ENCODE data around the gene MSANTD1.

MSANTD1 gene

GRCh38 chr4:3247399-3248177, 1.4 kb upstream of the MSANTD1 start:
- no peaks in the 10 kb centered on the region for H3K27me3 ChIP-seq (ENCODE audit: control insufficient read depth, insufficient read depth, low read length)
- H3K4me1 ChIP-seq (ENCODE audit: control insufficient read depth, insufficient read depth, low read length) = peaks cover under 1% of the 10 kb centered on the region
- H3K9ac ChIP-seq (ENCODE audit: low read length) = no peak overlapping the region
- H3K27ac ChIP-seq (ENCODE audit: low read depth, low read length) = no peak overlapping the region
- H3K4me3 ChIP-seq (ENCODE audit: low read length) = no peak overlapping the region
- H3K36me3 ChIP-seq (ENCODE audit: control insufficient read depth, insufficient read depth, low read length) = no peaks in the 10 kb centered on the region

GRCh38 chr4:3248178-3248480, 830 bp upstream of the MSANTD1 start:
- Histone ChIP-seq H3K4me3 (ENCODE audit: low read length) (no peak overlapping the region), H3K9ac (ENCODE audit: low read length) (no peak overlapping the region), H3K27ac (ENCODE audit: low read depth, low read length) (no peak overlapping the region), H3K4me1 (ENCODE audit: control insufficient read depth, insufficient read depth, low read length) (no peaks in the 10 kb centered on the region), H3K27me3 (ENCODE audit: control insufficient read depth, insufficient read depth, low read length) (no peaks in the 10 kb centered on the region), H3K36me3 (ENCODE audit: control insufficient read depth, insufficient read depth, low read length) (no peaks in the 10 kb centered on the region)

DNA sequence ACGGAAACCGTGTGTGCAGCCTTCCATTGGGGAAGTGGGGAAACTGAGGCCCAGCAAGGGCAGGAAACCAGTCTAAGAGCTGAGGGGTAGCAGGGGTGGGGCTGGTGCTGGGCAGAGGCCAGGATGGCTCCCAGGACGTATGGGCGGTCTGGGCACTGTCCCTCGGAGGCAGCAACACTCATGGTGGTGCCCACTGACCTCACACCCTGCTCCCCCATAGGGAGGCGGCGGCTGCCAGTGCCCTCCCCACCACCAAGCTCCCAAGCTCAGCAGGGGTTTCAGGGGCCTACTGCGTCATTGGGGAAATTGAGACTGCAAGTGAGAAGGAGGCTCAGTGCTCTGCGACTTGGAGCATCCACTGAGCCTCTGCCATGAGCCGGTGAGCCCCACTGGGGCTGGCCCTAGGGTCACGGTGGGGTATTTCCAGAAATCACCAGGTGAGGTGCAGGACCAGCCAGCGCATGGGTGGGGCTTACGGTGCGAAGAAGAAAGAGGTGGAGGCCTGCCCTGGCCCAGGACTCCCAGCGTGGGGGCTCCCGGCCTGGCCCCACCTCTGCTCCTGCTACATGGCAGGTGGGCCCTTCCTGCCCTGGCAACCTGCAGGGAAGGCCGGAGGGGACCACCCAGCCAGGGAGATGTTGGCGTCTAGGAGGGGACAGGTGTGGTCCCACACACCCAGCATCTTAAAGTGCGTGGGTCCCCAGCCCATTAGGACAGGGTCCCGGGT, 915 bp downstream of the MSANTD1 start:
- Histone ChIP-seq H3K4me3 (ENCODE audit: low read length) (no peak overlapping the region), H3K27ac (ENCODE audit: low read depth, low read length) (no peak overlapping the region), H3K36me3 (ENCODE audit: control insufficient read depth, insufficient read depth, low read length) (no peaks in the 10 kb centered on the region), H3K27me3 (ENCODE audit: control insufficient read depth, insufficient read depth, low read length) (no peaks in the 10 kb centered on the region), H3K4me1 (ENCODE audit: control insufficient read depth, insufficient read depth, low read length) (no peaks in the 10 kb centered on the region), H3K9ac (ENCODE audit: low read length) (no peak overlapping the region)

DNA sequence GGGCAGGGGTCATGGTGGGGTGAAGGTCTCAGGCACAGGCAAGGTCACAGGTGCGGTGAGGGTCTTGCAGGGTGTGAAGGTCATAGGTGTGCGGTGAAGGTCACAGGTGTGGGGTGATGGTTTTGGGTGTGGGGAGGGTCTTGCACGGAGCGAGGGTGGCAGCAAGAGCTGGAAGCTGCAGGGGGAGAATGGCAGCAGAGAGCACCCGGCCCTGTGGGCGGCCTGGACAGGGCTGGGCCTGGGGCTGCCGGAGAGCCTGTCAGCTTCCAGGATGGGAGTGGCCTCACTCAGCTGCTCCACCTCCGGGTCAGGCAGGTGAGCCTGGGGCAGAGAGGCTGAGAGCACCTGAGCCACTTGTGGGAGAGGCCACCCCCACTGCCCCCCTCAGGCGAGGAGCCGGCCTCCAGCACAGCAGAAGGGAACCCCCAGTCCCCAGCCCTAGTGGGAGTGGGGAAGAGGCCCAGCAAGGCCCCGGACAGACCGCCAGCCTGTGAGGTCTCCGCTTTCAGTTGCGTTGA, 1.5 kb downstream of the MSANTD1 start:
- H3K27me3 ChIP-seq (ENCODE audit: control insufficient read depth, insufficient read depth, low read length) = no peaks in the 10 kb centered on the region
- H3K27ac ChIP-seq (ENCODE audit: low read depth, low read length) = no peak overlapping the region
- H3K4me3 ChIP-seq (ENCODE audit: low read length) = no peak overlapping the region
- no peaks in the 10 kb centered on the region for H3K4me1 ChIP-seq (ENCODE audit: control insufficient read depth, insufficient read depth, low read length)
- H3K9ac ChIP-seq (ENCODE audit: low read length) = no peak overlapping the region
- H3K36me3 ChIP-seq (ENCODE audit: control insufficient read depth, insufficient read depth, low read length) = no peaks in the 10 kb centered on the region

DNA sequence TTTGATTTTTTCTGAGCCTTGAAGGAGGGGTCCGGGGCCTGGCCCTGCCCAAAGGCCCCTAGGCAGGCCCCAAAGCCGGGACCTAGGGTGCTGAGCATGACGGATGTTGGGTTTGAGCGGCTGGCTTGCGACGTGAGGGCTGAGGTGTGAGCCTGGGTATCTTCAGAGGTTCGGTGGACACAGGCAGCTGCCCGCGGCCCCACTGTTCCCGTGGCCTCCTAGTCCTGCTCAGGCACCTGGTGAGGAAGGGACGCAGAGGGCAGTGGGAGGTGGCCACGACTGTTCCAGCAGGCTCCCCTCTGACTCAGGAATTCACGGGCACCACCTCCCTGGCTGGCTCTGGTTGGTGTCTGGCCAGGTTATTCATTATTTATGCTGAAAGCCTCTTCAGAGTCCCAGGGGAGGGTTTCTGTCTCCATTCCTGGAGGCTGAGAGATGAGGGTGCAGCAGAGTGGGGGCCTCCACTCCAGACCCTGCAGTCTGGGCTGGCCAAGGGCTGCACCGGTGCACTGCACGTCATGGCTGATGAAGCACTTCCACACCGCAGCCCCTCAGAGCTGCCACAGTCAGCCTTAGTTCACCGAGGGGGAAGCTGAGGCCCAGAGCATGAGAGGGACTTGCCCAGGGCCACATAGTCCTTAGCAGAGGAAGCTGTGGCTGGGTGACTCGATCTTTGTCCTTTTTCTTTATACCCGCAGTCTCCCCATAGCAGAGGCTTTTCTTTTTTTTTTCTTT, 2.2 kb downstream of the MSANTD1 start:
- no peaks in the 10 kb centered on the region for H3K4me1 ChIP-seq (ENCODE audit: control insufficient read depth, insufficient read depth, low read length)
- H3K27me3 ChIP-seq (ENCODE audit: control insufficient read depth, insufficient read depth, low read length) = no peaks in the 10 kb centered on the region
- H3K27ac ChIP-seq (ENCODE audit: low read depth, low read length) = no peak overlapping the region
- no peaks in the 10 kb centered on the region for H3K36me3 ChIP-seq (ENCODE audit: control insufficient read depth, insufficient read depth, low read length)
- no peak overlapping the region for H3K4me3 ChIP-seq (ENCODE audit: low read length)
- no peak overlapping the region for H3K9ac ChIP-seq (ENCODE audit: low read length)

DNA sequence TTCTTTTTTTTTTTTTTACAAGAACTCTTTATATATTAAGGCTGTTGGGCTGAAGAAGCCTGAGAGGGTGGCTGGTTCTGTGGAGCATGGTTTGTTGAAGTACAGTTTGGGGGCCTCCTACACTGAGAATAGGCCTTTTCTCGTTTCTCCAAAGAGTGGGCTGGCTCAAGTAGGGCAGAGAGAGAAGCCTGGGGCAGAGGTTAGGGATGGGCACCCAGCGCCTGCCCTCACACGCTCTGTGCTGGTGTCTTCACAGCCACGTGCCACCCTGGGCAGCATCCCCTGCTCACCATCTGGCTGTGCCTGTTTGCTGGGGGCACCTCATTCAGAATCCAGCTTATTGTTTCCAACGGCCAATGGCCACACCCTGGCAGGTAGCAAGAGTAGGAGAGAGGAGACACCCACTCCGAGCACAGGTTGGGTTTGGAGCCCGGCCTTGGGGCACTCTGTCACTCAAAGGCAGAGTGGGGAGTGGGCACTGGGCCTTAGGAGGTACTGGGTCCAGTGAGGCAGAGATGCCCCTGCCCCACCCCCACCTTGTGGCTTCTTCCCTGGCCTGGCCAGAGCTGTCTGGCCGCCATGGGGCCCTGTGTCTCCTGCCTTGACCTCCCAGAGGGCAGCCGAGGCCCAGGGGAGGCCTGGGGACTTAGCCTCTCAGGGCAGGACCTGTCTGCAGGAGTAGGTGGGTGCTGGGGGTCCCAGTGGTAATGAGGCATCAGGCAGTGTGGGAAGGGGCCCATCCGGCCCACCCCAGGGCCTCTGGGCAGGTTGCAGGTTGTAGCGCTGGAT, 2.9 kb downstream of the MSANTD1 start:
- Histone ChIP-seq H3K36me3 (ENCODE audit: control insufficient read depth, insufficient read depth, low read length) (no peaks in the 10 kb centered on the region), H3K9ac (ENCODE audit: low read length) (no peak overlapping the region)

GRCh38 chr4:3252480-3252828, 3.5 kb downstream of the MSANTD1 start:
- Histone ChIP-seq H3K9ac (ENCODE audit: low read length) (no peak overlapping the region), H3K4me1 (ENCODE audit: control insufficient read depth, insufficient read depth, low read length) (no peaks in the 10 kb centered on the region), H3K36me3 (ENCODE audit: control insufficient read depth, insufficient read depth, low read length) (no peaks in the 10 kb centered on the region), H3K4me3 (ENCODE audit: low read length) (no peak overlapping the region), H3K27me3 (ENCODE audit: control insufficient read depth, insufficient read depth, low read length) (no peaks in the 10 kb centered on the region), H3K27ac (ENCODE audit: low read depth, low read length) (no peak overlapping the region)

More for the DNA sequence above, 2.9 kb downstream of the MSANTD1 start:
- no peaks in the 10 kb centered on the region for H3K27me3 ChIP-seq (ENCODE audit: control insufficient read depth, insufficient read depth, low read length)
- no peak overlapping the region for H3K4me3 ChIP-seq (ENCODE audit: low read length)
- no peaks in the 10 kb centered on the region for H3K4me1 ChIP-seq (ENCODE audit: control insufficient read depth, insufficient read depth, low read length)
- H3K27ac ChIP-seq (ENCODE audit: low read depth, low read length) = no peak overlapping the region

- H3K4me1 ChIP-seq (ENCODE audit: control insufficient read depth, insufficient read depth, low read length) = no peaks in the 10 kb centered on the region
- H3K4me3 ChIP-seq (ENCODE audit: low read length) = no peak overlapping the region
- no peaks in the 10 kb centered on the region for H3K36me3 ChIP-seq (ENCODE audit: control insufficient read depth, insufficient read depth, low read length)
- no peak overlapping the region for H3K9ac ChIP-seq (ENCODE audit: low read length)
- no peak overlapping the region for H3K27ac ChIP-seq (ENCODE audit: low read depth, low read length)
- no peaks in the 10 kb centered on the region for H3K27me3 ChIP-seq (ENCODE audit: control insufficient read depth, insufficient read depth, low read length)
These were observed 4.1 kb downstream of the MSANTD1 start for GRCh38 chr4:3252831-3253641.

- Histone ChIP-seq H3K27me3 (ENCODE audit: control insufficient read depth, insufficient read depth, low read length) (no peaks in the 10 kb centered on the region), H3K4me3 (ENCODE audit: low read length) (no peak overlapping the region), H3K27ac (ENCODE audit: low read depth, low read length) (no peak overlapping the region), H3K36me3 (ENCODE audit: control insufficient read depth, insufficient read depth, low read length) (no peaks in the 10 kb centered on the region), H3K4me1 (ENCODE audit: control insufficient read depth, insufficient read depth, low read length) (no peaks in the 10 kb centered on the region), H3K9ac (ENCODE audit: low read length) (no peak overlapping the region)
These were observed 4.8 kb downstream of the MSANTD1 start for GRCh38 chr4:3253808-3254207.

DNA sequence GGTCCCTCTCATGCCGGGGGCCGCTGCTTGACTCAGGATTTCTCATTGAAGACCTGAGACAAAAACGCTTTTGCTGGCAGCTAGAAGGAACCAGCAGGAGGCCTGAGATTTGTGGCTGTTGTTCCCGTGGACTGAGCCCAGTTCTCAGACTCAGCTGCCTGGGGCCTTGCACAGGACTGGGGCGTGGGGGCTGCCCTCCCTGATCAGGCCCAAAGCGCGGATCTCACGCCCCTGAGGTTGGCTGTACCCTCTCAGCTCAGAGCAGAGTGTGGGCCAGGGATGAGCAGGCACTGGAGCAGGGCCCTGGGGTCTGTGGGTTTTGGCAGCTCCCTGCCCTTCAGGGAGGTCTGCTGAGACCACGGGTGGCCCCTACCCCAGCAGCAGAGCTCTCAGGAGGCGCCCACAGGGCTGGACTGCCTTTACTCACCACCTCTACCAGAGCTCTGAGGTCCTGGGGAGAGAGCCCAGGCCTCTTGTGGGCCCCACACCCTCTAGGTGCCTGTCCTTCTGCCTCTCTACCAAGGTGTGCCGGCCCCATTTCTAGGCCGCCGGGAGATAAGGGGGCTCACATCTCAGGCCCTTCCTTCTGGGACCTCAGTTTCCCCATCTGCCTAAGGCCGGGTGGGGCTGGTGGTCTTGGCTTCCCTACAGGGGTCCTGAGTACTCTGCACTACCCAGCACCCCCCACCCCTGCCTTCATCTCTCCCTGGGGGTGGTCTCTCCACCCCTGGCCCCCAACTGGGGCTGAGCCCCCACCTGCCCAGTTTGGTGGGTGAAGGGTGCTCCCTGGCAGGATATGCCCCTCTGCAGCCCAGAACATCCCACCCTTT, 5.6 kb downstream of the MSANTD1 start:
- Histone ChIP-seq H3K4me3 (ENCODE audit: low read length) (no peak overlapping the region), H3K27ac (ENCODE audit: low read depth, low read length) (no peak overlapping the region), H3K4me1 (ENCODE audit: control insufficient read depth, insufficient read depth, low read length) (no peaks in the 10 kb centered on the region), H3K27me3 (ENCODE audit: control insufficient read depth, insufficient read depth, low read length) (no peaks in the 10 kb centered on the region), H3K9ac (ENCODE audit: low read length) (no peak overlapping the region), H3K36me3 (ENCODE audit: control insufficient read depth, insufficient read depth, low read length) (no peaks in the 10 kb centered on the region)

- Histone ChIP-seq H3K27ac (ENCODE audit: low read depth, low read length) (no peak overlapping the region), H3K36me3 (ENCODE audit: control insufficient read depth, insufficient read depth, low read length) (no peaks in the 10 kb centered on the region), H3K4me1 (ENCODE audit: control insufficient read depth, insufficient read depth, low read length) (no peaks in the 10 kb centered on the region)
These were observed 6.7 kb downstream of the MSANTD1 start for GRCh38 chr4:3255611-3256186.

More at GRCh38 chr4:3255611-3256186, 6.7 kb downstream of the MSANTD1 start:
- H3K4me3 ChIP-seq (ENCODE audit: low read length) = no peak overlapping the region
- H3K9ac ChIP-seq (ENCODE audit: low read length) = no peak overlapping the region
- no peaks in the 10 kb centered on the region for H3K27me3 ChIP-seq (ENCODE audit: control insufficient read depth, insufficient read depth, low read length)
